Activated CD8-positive, alpha-beta T cell treated with anti-CD3 and anti-CD28 coated beads for 36 hours (primary cell): ENCODE results near the gene GPR108. TPM values are rescaled to one million over a fixed set of nuclear protein-coding genes. Genes with fewer than 3 reads are reported as not detected.
A peak's percentile ranks its signal among the peaks of the same experiment; 100 is the strongest.
"Not testable (repeated sequence)": the region's sequence is repeated elsewhere in the genome, so short reads cannot be mapped to it uniquely, and the experiment has no call there.

Experiments
- ATAC-seq: fragments of 200-7000 bp; cut with Tn5 transposase; one replicate; pipeline ENCODE4 v1.10.0; 2021; ENCODE audit warnings: mild to moderate bottlenecking, moderate library complexity
- CTCF ChIA-PET: fragments of 350-600 bp; sonication (Branson Sonifier 250); formaldehyde crosslinking; loops from one replicate; lab custom pipeline; 2021; ENCODE audit warnings: antibody characterized with exemption; lab: Charles Lee
- POLR2A ChIA-PET: fragments of 350-600 bp; sonication (Branson Sonifier 250); formaldehyde crosslinking; loops from one replicate; lab custom pipeline; 2021; ENCODE audit warnings: antibody characterized with exemption; lab: Charles Lee
- DNase-seq: peaks from one replicate; pipeline ENCODE4 v3.0.0-alpha.2; 2020
- H3K27ac Mint-ChIP-seq: one replicate; pipeline ENCODE4 v1.8.0; 2021; ENCODE audit warnings: mild to moderate bottlenecking, mixed read lengths
- H3K27me3 Mint-ChIP-seq: one replicate; pipeline ENCODE4 v1.8.0; 2021; ENCODE audit warnings: mixed read lengths
- H3K36me3 Mint-ChIP-seq: one replicate; pipeline ENCODE4 v1.8.0; 2021; ENCODE audit warnings: low read depth, mixed read lengths
- H3K4me1 Mint-ChIP-seq: one replicate; pipeline ENCODE4 v1.8.0; 2021; ENCODE audit warnings: low read depth, mixed read lengths
- H3K4me3 Mint-ChIP-seq: one replicate; pipeline ENCODE4 v1.8.0; 2021; ENCODE audit warnings: mild to moderate bottlenecking, moderate library complexity, mixed read lengths
- H3K9me3 Mint-ChIP-seq: one replicate; pipeline ENCODE4 v1.8.0; 2021; ENCODE audit warnings: mixed read lengths
- intact Hi-C: fragments of 100-400 bp; cut with micrococcal nuclease; formaldehyde crosslinking; loops from one replicate; pipeline ENCODE4 v1.10.0; 2022
- total RNA-seq, 2 experiments: library from RNA; stranded (reverse); gene quantifications; one replicate each; pipeline ENCODE4 v1.2.3, GENCODE V29; 2021
- TF ChIP-seq, protein P1 (sequence below): fragments of 200-600 bp; IDR thresholded peaks from one replicate; pipeline ENCODE4 v1.8.0; 2022; ENCODE audit warnings: antibody characterized with exemption, mild to moderate bottlenecking

The GPR108 gene
- 10 to 100 TPM; 58.2 to 64.8 TPM for total RNA-seq

GRCh38 chr19:6737284-6737872 lies at the start of gene GPR108:
Gene GPR108 (minus strand): TSS chr19:6737580. CDS start chr19:6737576, 4 bp downstream.
- CTCF ChIA-PET: interaction anchor here (0.7 to 4.6 kb wide), 18 partner anchors 10 to 221 kb away, joined by 3 to 73 read pairs (median 8); partner anchors contain the start of genes TNFSF14 and VAV1
- Mint-ChIP-seq H3K4me3 (peak within 1 kb of the TSS; percentile 98), H3K27me3 (no peaks in the 10 kb centered on the region), H3K27ac (peak within 1 kb of the TSS; percentile 99), H3K9me3 (no peaks in the 10 kb centered on the region), H3K36me3 (peaks cover 27% of the 10 kb centered on the region), H3K4me1 (peaks cover 38% of the 10 kb centered on the region)
- intact Hi-C loops: loop anchor here (1.0 to 10.0 kb wide), 4 partner anchors 29 to 223 kb away; partner anchors contain the start of gene SH2D3A
- TF ChIP-seq, protein P1, sequence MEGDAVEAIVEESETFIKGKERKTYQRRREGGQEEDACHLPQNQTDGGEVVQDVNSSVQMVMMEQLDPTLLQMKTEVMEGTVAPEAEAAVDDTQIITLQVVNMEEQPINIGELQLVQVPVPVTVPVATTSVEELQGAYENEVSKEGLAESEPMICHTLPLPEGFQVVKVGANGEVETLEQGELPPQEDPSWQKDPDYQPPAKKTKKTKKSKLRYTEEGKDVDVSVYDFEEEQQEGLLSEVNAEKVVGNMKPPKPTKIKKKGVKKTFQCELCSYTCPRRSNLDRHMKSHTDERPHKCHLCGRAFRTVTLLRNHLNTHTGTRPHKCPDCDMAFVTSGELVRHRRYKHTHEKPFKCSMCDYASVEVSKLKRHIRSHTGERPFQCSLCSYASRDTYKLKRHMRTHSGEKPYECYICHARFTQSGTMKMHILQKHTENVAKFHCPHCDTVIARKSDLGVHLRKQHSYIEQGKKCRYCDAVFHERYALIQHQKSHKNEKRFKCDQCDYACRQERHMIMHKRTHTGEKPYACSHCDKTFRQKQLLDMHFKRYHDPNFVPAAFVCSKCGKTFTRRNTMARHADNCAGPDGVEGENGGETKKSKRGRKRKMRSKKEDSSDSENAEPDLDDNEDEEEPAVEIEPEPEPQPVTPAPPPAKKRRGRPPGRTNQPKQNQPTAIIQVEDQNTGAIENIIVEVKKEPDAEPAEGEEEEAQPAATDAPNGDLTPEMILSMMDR: no peak
- POLR2A ChIA-PET: interaction anchor here (0.6 to 2.9 kb wide), 15 partner anchors 12 to 221 kb away, joined by 3 to 15 read pairs (median 4); partner anchors contain the start of genes TNFSF14 and VAV1
- ATAC-seq: peak; percentile 75
- DNase-seq: peak; percentile 100

DNA sequence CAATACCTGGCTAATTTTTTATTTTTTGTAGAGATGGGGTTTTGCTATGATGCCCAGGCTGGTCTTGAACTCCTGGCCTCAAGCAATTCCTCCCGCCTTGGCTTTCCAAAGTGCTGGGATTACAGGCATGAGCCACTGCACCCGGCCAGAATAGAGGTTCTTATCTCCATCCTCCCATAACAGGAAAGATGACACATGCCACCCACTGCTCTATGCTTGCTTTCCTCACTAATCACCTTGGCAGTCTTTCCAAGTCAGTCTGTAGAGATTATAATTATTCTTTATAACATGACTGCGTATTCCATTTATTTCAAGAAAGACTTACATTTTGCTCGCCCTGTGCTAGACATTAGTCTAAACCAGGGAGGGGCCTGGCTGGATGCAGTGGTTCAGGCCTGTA lies 41.8 kb upstream of the GPR108 start:
- H3K4me3 Mint-ChIP-seq: no peak overlapping the region
- POLR2A ChIA-PET: no interaction called here
- TF ChIP-seq, protein P1: no peak
- H3K9me3 Mint-ChIP-seq: peaks cover 5% of the 10 kb centered on the region
- intact Hi-C loops: no loop called here
- no peak overlapping the region for H3K27ac Mint-ChIP-seq
- ATAC-seq (no peak), DNase-seq (no peak)
- peaks cover 54% of the 10 kb centered on the region for H3K4me1 Mint-ChIP-seq
- no peaks in the 10 kb centered on the region for H3K27me3 Mint-ChIP-seq
- peaks cover 34% of the 10 kb centered on the region for H3K36me3 Mint-ChIP-seq
- CTCF ChIA-PET: no interaction called here

DNA sequence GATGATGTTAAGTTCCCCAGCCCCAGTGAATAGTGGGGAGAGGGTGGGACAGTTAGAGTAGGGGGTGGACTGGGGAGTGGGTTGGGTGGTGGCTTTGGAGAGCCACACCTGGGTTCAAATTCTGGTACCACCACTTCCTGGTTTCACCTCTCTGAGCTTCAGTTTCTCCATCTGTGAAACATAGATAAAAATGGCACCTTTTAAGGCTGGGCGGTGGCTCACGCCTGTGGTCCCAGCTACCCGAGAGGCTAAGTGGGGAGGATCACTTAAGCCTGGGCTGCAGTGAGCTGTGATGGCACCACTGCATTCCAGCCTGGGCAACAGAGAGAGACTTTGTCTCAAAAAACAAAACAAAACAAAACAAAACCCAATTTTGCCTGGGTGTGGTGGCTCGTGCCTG lies 41.0 kb upstream of the GPR108 start:
- peak; percentile 34 for DNase-seq
- TF ChIP-seq, protein P1: no peak
- Mint-ChIP-seq H3K27me3 (no peaks in the 10 kb centered on the region), H3K36me3 (peaks cover 39% of the 10 kb centered on the region), H3K4me1 (peaks cover 52% of the 10 kb centered on the region), H3K9me3 (peaks cover 8% of the 10 kb centered on the region), H3K4me3 (no peak overlapping the region), H3K27ac (peak overlapping the region; percentile 55)
- CTCF ChIA-PET: interaction anchor here (1.1 to 1.5 kb wide), 2 partner anchors 11 to 85 kb away, joined by 3 to 4 read pairs; no protein-coding TSS in a partner anchor
- POLR2A ChIA-PET: interaction anchor here (1.0 to 1.3 kb wide), 2 partner anchors 10 to 15 kb away, joined by 3 read pairs; no protein-coding TSS in a partner anchor
- ATAC-seq: no peak
- intact Hi-C loops: no loop called here

- intact Hi-C loops: no loop called here
- peak overlapping the region; percentile 39 for H3K27ac Mint-ChIP-seq
- H3K27me3 Mint-ChIP-seq: no peaks in the 10 kb centered on the region
- DNase-seq: no peak
- TF ChIP-seq, protein P1: no peak
- H3K36me3 Mint-ChIP-seq: peaks cover 40% of the 10 kb centered on the region
- POLR2A ChIA-PET: no interaction called here
- H3K4me3 Mint-ChIP-seq: no peak overlapping the region
- CTCF ChIA-PET: interaction anchor here (1.5 kb wide), 1 partner anchor 86 kb away, joined by 4 read pairs; no protein-coding TSS in a partner anchor
- peaks cover 8% of the 10 kb centered on the region for H3K9me3 Mint-ChIP-seq
- ATAC-seq: no peak
- H3K4me1 Mint-ChIP-seq: peaks cover 46% of the 10 kb centered on the region
These were observed 40.1 kb upstream of the GPR108 start for GRCh38 chr19:6777434-6777833.

GRCh38 chr19:6776999-6777398 lies 39.6 kb upstream of the GPR108 start:
- intact Hi-C loops: no loop called here
- peaks cover 50% of the 10 kb centered on the region for H3K4me1 Mint-ChIP-seq
- no peak overlapping the region for H3K4me3 Mint-ChIP-seq
- DNase-seq (no peak), ATAC-seq (no peak)
- peaks cover 40% of the 10 kb centered on the region for H3K36me3 Mint-ChIP-seq
- peaks cover 8% of the 10 kb centered on the region for H3K9me3 Mint-ChIP-seq
- ChIA-PET POLR2A (no interaction called here), CTCF (no interaction called here)
- H3K27ac Mint-ChIP-seq: peak overlapping the region; percentile 39
- TF ChIP-seq, protein P1: no peak
- H3K27me3 Mint-ChIP-seq: no peaks in the 10 kb centered on the region

- H3K9me3 Mint-ChIP-seq, intact Hi-C loops, H3K27me3 Mint-ChIP-seq, ATAC-seq, H3K4me3 Mint-ChIP-seq, DNase-seq: not testable (repeated sequence)
- POLR2A ChIA-PET: interaction anchor here (0.9 to 1.5 kb wide), 4 partner anchors 8 to 25 kb away, joined by 3 to 10 read pairs (median 4); partner anchors contain the start of gene SH2D3A
- H3K27ac Mint-ChIP-seq: peak overlapping the region; percentile 14
- CTCF ChIA-PET: interaction anchor here (1.4 to 1.8 kb wide), 3 partner anchors 9 to 38 kb away, joined by 4 to 7 read pairs (median 5); no protein-coding TSS in a partner anchor
- H3K36me3 Mint-ChIP-seq: peaks cover 38% of the 10 kb centered on the region
- peaks cover 44% of the 10 kb centered on the region for H3K4me1 Mint-ChIP-seq
These were observed 38.7 kb upstream of the GPR108 start for GRCh38 chr19:6776045-6776444.
